NCI-H2227 treated with DMSO at 0.1 percent for 48 hours (cell line): ENCODE measurements around the gene GRHL3.
"Not testable (repeated sequence)": the region's sequence is repeated elsewhere in the genome, so short reads cannot be mapped to it uniquely, and the experiment has no call there.

Experiments used
- DNase-seq: peaks from one replicate; lab custom pipeline; 2025; lab: John Stamatoyannopoulos, UW

Gene GRHL3

DNA sequence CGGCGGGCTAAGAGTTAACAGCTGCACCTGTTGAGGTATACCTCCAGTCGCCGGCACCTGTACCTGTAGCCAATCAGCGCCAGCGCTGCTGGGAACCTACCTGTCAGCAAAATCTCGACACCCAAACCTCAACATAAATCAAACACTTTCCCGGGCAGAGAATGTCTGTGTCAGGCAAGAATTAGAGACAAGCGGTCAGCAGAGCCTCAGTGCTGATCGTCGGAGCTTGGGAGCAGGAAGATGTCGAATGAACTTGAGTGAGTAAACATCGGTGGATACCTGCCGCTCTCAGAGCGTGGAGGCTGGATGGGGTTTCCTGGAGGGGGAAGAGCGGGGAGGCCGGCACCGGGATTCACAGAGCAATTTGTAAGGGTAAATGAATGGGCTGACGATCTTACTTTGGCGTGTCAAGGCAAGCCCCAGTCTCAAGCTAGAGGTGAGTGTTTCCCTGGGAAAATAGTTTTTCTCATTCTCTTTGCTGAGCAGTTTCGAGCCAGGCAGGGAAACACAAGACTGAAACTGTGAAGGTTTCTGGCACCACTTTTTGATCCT is at the start of gene GRHL3:
Gene GRHL3 (plus strand): TSS at position 46 of the 552 bp plus-strand sequence. CDS start 195 bp downstream, at position 241.
- no peak for DNase-seq

- not testable (repeated sequence) for DNase-seq
These were observed 44.7 kb upstream of the GRHL3 start for GRCh38 chr1:24274203-24275103.

GRCh38 chr1:24275104-24275410 is 44.1 kb upstream of the GRHL3 start:
- DNase-seq = no peak

GRCh38 chr1:24275510-24275909 is 43.6 kb upstream of the GRHL3 start:
- no peak for DNase-seq

GRCh38 chr1:24276791-24277190 is 42.4 kb upstream of the GRHL3 start:
- no peak for DNase-seq

DNA sequence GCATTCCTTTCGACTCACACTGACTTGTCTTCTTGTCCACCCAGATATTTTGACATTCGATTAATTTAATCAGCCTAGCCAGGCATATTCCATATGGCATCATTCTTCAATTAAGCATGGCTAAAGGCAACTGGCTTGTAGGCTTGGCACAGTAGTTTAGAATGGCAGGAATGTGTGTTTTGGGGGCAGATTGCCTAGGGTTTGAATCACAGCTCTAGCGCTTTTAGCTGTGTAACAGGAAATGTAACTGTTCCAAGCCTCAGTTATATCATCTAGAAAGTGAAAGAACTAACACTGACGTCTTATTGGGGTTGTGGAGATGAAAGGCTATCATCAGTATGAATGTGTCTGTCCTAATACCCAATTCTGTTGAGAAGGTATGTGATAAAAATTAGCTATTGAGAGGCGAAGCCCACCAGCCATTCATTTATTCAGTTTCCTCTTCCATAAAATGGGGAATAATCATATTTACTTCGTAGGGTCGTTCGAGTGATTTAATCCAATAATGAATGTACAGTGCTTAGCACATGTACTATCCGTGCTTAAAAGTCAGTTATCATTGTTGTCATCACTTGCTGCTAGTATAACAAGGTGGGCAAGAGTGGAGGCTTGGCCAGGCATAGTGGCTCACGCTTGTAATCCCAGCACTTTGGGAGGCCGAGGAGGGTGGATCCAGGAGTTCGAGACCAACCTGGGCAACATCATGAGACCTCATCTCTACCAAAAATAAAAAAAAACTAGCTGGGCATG is 41.6 kb upstream of the GRHL3 start:
- no peak for DNase-seq

GRCh38 chr1:24278726-24279125 is 40.4 kb upstream of the GRHL3 start:
- DNase-seq = no peak

DNA sequence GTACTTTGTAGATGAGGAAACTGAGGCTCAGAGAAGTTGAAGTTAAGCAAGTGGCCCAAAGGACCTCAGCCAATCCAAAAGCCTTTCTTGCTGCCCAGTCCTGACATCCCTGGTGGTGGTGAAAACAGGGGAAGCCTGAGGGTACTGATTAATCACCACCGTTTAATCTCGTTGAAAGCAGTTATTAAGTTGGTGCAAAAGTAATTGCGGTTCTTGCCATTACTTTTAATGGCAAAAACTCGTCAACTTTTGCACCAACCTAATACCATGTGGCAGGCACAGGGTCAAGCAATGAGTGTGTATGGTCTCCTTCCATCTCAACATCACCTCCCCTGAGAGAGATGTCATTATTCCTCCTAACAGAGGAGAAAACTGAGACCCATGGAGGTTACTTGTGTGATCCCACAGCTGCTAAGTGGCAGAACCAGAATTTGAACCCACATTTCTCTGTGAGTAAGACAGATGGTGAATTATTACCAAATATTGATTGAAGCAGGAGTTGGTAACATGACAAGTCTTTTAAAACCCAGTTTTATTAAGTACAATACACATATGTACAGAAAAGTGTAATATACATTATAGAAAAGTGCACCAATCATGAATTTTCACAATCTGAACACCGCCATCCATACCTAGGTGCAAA is 39.4 kb upstream of the GRHL3 start:
- DNase-seq = no peak

DNA sequence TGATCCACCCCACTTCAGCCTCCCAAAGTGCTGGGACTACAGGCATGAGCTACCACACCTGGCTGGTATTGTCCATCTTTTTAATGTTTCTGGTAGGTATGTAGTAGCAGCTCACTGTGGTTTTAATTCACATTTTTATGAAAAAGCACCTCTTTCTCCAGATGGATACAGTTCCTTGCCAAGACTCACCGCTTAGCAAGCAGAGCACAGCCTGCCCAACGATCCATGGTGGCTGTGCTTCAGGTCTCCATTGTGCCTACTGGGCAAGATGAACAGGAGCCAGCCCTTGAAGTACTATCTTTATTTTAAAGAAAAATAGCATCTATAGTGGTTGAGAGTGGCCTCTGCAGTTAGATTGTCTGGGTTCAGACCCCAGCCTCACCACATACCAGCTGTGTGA is 37.6 kb upstream of the GRHL3 start:
- no peak for DNase-seq

DNA sequence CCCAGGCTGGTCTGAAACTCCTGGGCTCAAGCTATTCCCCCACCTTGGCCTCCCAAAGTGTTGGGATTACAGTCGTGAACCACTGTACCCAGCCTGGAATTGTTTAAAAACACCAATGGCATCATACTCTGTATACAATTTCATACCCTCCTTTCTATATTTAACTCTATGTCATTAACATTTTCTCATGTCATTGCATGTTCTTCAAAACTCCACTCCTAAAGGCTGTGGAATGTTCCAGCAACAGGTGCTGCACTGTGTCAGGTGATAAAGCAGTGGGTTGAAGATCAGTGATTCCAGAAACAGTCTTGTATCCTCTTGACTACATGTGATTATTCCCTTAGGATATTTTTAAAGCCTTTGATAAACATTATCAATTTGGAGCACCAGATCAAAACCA is 36.7 kb upstream of the GRHL3 start:
- DNase-seq = no peak

DNA sequence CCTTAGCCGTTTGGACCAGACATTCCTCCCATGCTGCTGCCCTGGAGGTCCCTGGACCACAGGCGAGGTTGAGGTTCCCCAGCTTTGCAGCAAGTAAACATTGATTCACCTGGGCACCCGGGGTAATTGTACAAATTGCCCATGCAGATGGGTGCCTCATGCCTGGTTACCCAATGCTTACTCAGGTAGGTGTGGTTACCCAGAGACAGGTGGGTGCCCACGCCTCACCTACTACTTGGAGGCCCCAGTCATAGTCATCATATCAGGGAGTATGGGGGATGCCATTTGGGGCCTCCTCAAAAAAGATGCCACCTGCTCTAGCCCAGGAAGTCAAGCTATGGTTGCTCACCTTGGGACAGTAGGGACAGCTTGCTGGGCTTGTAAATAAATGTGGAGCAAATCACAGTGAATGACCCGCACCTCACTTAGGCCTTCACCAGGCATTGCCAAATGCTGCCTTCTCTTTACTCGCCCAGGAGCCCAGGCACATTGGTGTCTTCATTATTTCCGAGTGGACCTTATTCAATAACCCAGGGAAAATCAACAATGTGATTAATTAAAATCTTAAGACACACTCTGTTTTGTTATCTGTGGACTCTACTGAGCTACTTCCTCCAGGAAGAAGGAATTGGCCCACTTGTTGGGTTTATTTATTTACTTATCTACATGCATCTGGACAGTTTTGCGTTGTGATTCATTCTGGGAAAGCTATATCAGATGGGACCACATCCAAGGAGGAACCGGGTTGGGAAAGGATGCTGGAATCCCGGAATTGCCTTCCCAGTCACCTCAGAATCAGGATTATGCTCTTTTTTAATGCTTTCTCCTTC is 35.6 kb upstream of the GRHL3 start:
- DNase-seq = no peak

DNA sequence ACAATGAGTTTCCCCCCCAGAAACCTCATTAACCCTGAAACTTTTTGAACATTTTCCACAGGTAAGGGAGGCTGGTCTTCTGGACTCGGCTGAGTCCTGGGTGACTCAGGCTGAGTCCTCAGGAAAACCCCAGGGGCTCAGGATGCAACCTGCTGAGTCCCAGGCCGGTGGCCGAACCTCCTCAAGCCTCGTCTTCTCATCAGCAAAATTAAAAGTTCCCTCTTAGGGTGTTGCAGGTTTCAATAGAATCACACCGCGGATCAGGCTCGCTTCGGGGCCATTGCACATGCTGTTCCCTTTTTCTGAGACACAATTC is 35.0 kb upstream of the GRHL3 start:
- DNase-seq = no peak

DNA sequence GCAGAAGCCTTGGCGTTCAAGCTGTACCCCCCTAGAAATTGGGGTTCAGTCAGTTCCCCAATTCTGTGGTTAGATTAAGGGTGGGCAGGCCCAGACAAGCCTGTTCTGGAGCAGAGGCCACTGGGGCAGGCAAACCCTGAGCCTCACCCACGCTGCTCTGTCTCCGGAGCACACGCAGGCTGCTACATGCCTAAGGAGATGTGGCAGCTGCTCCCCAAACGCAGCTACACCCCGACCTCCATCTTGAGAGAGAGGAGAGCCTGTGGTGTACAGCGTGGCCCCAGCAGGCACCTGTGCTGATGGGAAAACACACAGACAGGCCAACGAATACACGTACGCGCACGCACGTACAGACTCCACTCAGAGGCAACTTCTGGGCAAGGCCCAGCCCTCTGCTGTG is 33.9 kb upstream of the GRHL3 start:
- no peak for DNase-seq

- DNase-seq = no peak
These were observed 32.7 kb upstream of the GRHL3 start for GRCh38 chr1:24286246-24287010.

GRCh38 chr1:24287779-24288178 is 31.4 kb upstream of the GRHL3 start:
- not testable (repeated sequence) for DNase-seq

- DNase-seq = no peak
These were observed 30.7 kb upstream of the GRHL3 start for GRCh38 chr1:24288479-24288878.

DNA sequence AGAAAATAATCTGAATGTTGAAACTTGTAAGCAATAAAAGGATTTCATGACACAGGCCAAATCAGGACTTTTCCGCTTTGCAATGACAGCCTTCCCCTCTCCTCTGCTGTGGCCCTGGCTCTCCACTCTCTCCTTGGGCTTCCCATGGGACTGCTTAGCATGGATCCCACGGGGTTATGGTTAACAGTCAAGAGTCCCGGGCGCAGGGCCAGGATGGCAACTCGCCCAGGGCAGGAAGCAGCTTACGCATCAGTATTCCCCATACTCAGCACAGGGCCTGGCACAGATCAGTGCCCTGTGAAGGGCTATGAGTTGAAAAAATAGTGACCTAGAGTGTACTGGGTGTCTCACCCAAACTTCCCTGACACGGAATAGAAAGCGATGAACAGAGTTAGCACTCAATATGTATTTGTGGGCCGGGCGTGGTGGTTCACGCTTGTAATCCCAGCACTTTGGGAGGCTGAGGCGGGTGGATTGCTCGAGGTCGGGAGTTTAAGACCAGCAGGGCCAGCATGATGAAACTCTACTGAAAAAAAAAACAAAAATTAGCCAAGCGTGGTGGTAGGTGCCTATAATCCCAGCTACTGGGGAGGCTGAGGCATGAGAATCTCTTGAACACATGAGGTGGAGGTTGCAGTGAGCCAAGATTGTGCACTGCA is 29.1 kb upstream of the GRHL3 start:
- DNase-seq = no peak

GRCh38 chr1:24290933-24291487 is 28.1 kb upstream of the GRHL3 start:
- no peak for DNase-seq

GRCh38 chr1:24292103-24292502 is 27.1 kb upstream of the GRHL3 start:
- no peak for DNase-seq

- no peak for DNase-seq
These were observed 26.3 kb upstream of the GRHL3 start for GRCh38 chr1:24292887-24293286.
